Ascending aorta (tissue), 2 donors: ENCODE data around the gene SORCS2. TPM values are rescaled to one million over a fixed set of nuclear protein-coding genes. Genes with fewer than 3 reads are reported as not detected.

ENCODE experiments used
- DNase-seq, 2 donors: peaks; one replicate each; pipeline ENCODE4 v3.0.0-alpha.2; 2019; ENCODE audit warnings: low spot score in 2 of 2
- H3K27ac ChIP-seq, 2 donors: fragments of 200-600 bp; sonication (generic); one replicate each; pipeline ENCODE4 v1.5.1; 2016 to 2017; ENCODE audit warnings: mild to moderate bottlenecking in 1 of 2
- H3K27me3 ChIP-seq: fragments of 200-600 bp; sonication (generic); one replicate; pipeline ENCODE4 v1.5.1; 2017
- H3K36me3 ChIP-seq, 2 donors: fragments of 200-600 bp; sonication (generic); one replicate each; pipeline ENCODE4 v1.5.1; 2016
- H3K4me1 ChIP-seq, 2 donors: fragments of 200-600 bp; sonication (generic); one replicate each; pipeline ENCODE4 v1.5.1; 2016 to 2017; ENCODE audit warnings: mild to moderate bottlenecking in 1 of 2
- H3K4me3 ChIP-seq, 2 donors: fragments of 200-600 bp; sonication (generic); one replicate each; pipeline ENCODE4 v1.5.1; 2016 to 2017; ENCODE audit warnings: mild to moderate bottlenecking in 1 of 2
- H3K9me3 ChIP-seq, 2 donors: fragments of 200-600 bp; sonication (generic); one replicate each; pipeline ENCODE4 v1.5.1; 2016
- CTCF ChIP-seq, 3 experiments: fragments of 200-600 bp in 2 of 3; fragments of 450-650 bp in 1 of 3; sonication (generic) in 2 of 3; IDR thresholded peaks; one replicate each; pipeline ENCODE4 v1.5.1; 2016 to 2019; ENCODE audit warnings: antibody characterized with exemption in 3 of 3, mild to moderate bottlenecking in 1 of 3, moderate library complexity in 1 of 3
- intact Hi-C: fragments of 100-400 bp; cut with DNase I; formaldehyde crosslinking; loops from one replicate; pipeline ENCODE4 v1.15.1; 2023
- total RNA-seq: library from RNA; depleted of rRNA; stranded (reverse); fragments of >200 nt; gene quantifications from one replicate; pipeline ENCODE4 v1.1.0, GENCODE V29; 2016

SORCS2 gene
- total RNA-seq, 1 donor from 2014 or later = 0.32 TPM

DNA sequence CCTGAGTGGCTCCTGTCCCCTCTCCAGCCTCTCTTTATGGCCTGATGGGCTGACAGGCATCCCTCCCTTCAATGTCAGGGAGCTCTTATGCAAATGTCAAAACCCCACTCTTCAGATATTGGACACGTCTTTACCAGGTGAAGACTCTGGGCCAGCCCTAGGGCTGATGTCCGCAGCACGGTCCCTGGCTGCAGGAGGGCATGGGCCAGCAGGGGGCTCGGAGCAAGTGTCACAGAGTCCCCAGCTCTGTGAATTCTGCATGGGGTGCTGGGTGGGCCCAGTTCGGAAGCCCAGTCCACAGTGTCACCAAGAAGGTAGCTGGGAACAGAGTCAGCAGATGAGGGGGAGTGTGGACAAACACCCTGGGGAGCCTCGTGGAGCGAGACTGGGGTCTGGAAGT lies 282.0 kb downstream of the SORCS2 start:
- no peak overlapping the region for H3K27ac ChIP-seq
- no peak overlapping the region for H3K4me3 ChIP-seq
- no peaks in the 10 kb centered on the region for H3K4me1 ChIP-seq
- no peak for DNase-seq
- H3K36me3 ChIP-seq = no peaks in the 10 kb centered on the region
- no peak for TF ChIP-seq CTCF (IDR thresholded peaks at IDR 0.05)
- H3K9me3 ChIP-seq = no peaks in the 10 kb centered on the region
- H3K27me3 ChIP-seq = no peaks in the 10 kb centered on the region
- intact Hi-C loops = no loop called here

- Histone ChIP-seq H3K4me3 (no peak overlapping the region), H3K4me1 (no peaks in the 10 kb centered on the region), H3K27me3 (no peaks in the 10 kb centered on the region), H3K27ac (no peak overlapping the region), H3K36me3 (no peaks in the 10 kb centered on the region), H3K9me3 (no peaks in the 10 kb centered on the region)
- DNase-seq = no peak
- intact Hi-C loops = no loop called here
- TF ChIP-seq CTCF (IDR thresholded peaks at IDR 0.05) = no peak
These were observed 282.9 kb downstream of the SORCS2 start for GRCh38 chr4:7475207-7475606.

- no peak for TF ChIP-seq CTCF (IDR thresholded peaks at IDR 0.05)
- H3K36me3 ChIP-seq = no peaks in the 10 kb centered on the region
- H3K27ac ChIP-seq = no peak overlapping the region
- H3K4me1 ChIP-seq = no peaks in the 10 kb centered on the region
- no peak overlapping the region for H3K4me3 ChIP-seq
- no peak for DNase-seq
- intact Hi-C loops = no loop called here
- no peaks in the 10 kb centered on the region for H3K27me3 ChIP-seq
- H3K9me3 ChIP-seq = no peaks in the 10 kb centered on the region
These were observed 284.5 kb downstream of the SORCS2 start for GRCh38 chr4:7476820-7477219.

GRCh38 chr4:7477695-7478094 lies 285.4 kb downstream of the SORCS2 start:
- no peaks in the 10 kb centered on the region for H3K9me3 ChIP-seq
- H3K27me3 ChIP-seq = no peaks in the 10 kb centered on the region
- TF ChIP-seq CTCF (IDR thresholded peaks at IDR 0.05) = no peak
- intact Hi-C loops = no loop called here
- H3K36me3 ChIP-seq = no peaks in the 10 kb centered on the region
- DNase-seq = no peak
- no peak overlapping the region for H3K4me3 ChIP-seq
- no peak overlapping the region for H3K27ac ChIP-seq
- H3K4me1 ChIP-seq = no peaks in the 10 kb centered on the region

DNA sequence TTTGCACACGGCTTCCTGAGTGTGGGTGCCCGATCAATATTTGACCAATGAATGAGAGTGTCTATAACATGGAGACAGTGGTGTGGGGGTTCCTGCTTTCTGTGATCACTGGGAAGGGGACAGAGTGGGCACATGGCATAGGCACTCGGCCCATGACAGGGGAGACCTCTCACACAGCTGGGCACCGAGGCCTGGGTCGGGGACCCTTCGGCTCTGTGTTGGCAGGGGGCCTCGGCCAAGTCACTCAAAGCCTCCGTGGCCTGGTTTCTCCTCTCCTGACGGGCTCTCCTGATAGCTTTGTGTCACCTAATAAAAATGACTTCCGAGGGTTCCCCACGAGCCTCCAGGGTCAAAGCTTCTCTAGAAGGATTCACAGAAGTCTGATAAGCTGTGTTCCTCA lies 286.3 kb downstream of the SORCS2 start:
- H3K27ac ChIP-seq = no peak overlapping the region
- intact Hi-C loops = no loop called here
- no peaks in the 10 kb centered on the region for H3K9me3 ChIP-seq

More for the DNA sequence above, 286.3 kb downstream of the SORCS2 start:
- Histone ChIP-seq H3K4me1 (no peaks in the 10 kb centered on the region), H3K36me3 (no peaks in the 10 kb centered on the region), H3K4me3 (no peak overlapping the region), H3K27me3 (no peaks in the 10 kb centered on the region)
- TF ChIP-seq CTCF (IDR thresholded peaks at IDR 0.05) = no peak
- DNase-seq = no peak
